Measurements from ENCODE around the gene NTMT2. TPM values are rescaled to one million over a fixed set of nuclear protein-coding genes. Genes with fewer than 3 reads are reported as not detected.

NTMT2 gene
- polyA plus RNA-seq, 1 donor (not counting 4 experiments of a cell fraction or from before 2014, with no cell fraction given): not detected

GRCh38 chr1:170194451-170194850 lies 48.7 kb downstream of the NTMT2 start:
- no peaks in the 10 kb centered on the region for H3K36me3 ChIP-seq (ENCODE audit: control insufficient read depth in 2 of 2, extremely low read depth in 1 of 2, insufficient read depth in 2 of 2, low read length in 2 of 2)
- no peak overlapping the region for H3K27ac ChIP-seq (ENCODE audit: control insufficient read depth, insufficient read depth, low read length)
- DNase-seq (ENCODE audit: low read depth, low spot score) (no peak), FAIRE-seq (no peak)
- no peaks in the 10 kb centered on the region for H4K20me1 ChIP-seq (ENCODE audit: control insufficient read depth, extremely low read depth, insufficient read depth, low read length)
- H3K4me3 ChIP-seq (ENCODE audit: control insufficient read depth in 2 of 3, extremely low read depth in 1 of 3, insufficient read depth in 2 of 3, low read depth in 1 of 3, low read length in 3 of 3): no peak overlapping the region
- TF ChIP-seq CTCF (optimal IDR thresholded peaks at IDR 0.05 in 1 of 3, IDR thresholded peaks at IDR 0.05 in 1 of 3, conservative IDR thresholded peaks at IDR 0.05 in 1 of 3; ENCODE audit: extremely low read depth in 1 of 3, insufficient read depth in 2 of 3, low read length in 3 of 3): no peak
- no peak for TF ChIP-seq EZH2 (IDR thresholded peaks at IDR 0.05; ENCODE audit: low read length)
- H3K27me3 ChIP-seq (ENCODE audit: control insufficient read depth, extremely low read depth, insufficient read depth, low read length): no peaks in the 10 kb centered on the region
- dilution Hi-C loops (cut with MboI; ENCODE audit: extremely low pct_ligation_motif_present, low sequenced_read_pairs): no loop called here
- no peaks in the 10 kb centered on the region for H3K79me2 ChIP-seq (ENCODE audit: control insufficient read depth, insufficient read depth, low read length)
- no peaks in the 10 kb centered on the region for H3K9me1 ChIP-seq (ENCODE audit: control insufficient read depth, extremely low read depth, insufficient read depth, low read length)
- H3K9me3 ChIP-seq (ENCODE audit: control insufficient read depth, low read depth, low read length): no peaks in the 10 kb centered on the region
- H3K9ac ChIP-seq (ENCODE audit: control insufficient read depth, extremely low read depth, insufficient read depth, low read length): no peak overlapping the region
- H3K4me2 ChIP-seq (ENCODE audit: control insufficient read depth, extremely low read depth, insufficient read depth, low read depth, low read length): no peak overlapping the region
- H3K4me1 ChIP-seq (ENCODE audit: control insufficient read depth, extremely low read depth, insufficient read depth, low read length): no peaks in the 10 kb centered on the region
- H2AFZ ChIP-seq (ENCODE audit: control insufficient read depth, low read length): no peak overlapping the region

- H3K4me2 ChIP-seq (ENCODE audit: control insufficient read depth, extremely low read depth, insufficient read depth, low read depth, low read length): no peak overlapping the region
- no peaks in the 10 kb centered on the region for H3K36me3 ChIP-seq (ENCODE audit: control insufficient read depth in 2 of 2, extremely low read depth in 1 of 2, insufficient read depth in 2 of 2, low read length in 2 of 2)
- FAIRE-seq (no peak), DNase-seq (ENCODE audit: low read depth, low spot score) (no peak)
- no peaks in the 10 kb centered on the region for H3K4me1 ChIP-seq (ENCODE audit: control insufficient read depth, extremely low read depth, insufficient read depth, low read length)
- no peak overlapping the region for H3K4me3 ChIP-seq (ENCODE audit: control insufficient read depth in 2 of 3, extremely low read depth in 1 of 3, insufficient read depth in 2 of 3, low read depth in 1 of 3, low read length in 3 of 3)
- no peaks in the 10 kb centered on the region for H3K9me1 ChIP-seq (ENCODE audit: control insufficient read depth, extremely low read depth, insufficient read depth, low read length)
- no peaks in the 10 kb centered on the region for H4K20me1 ChIP-seq (ENCODE audit: control insufficient read depth, extremely low read depth, insufficient read depth, low read length)
- no peak for TF ChIP-seq CTCF (optimal IDR thresholded peaks at IDR 0.05 in 1 of 3, IDR thresholded peaks at IDR 0.05 in 1 of 3, conservative IDR thresholded peaks at IDR 0.05 in 1 of 3; ENCODE audit: extremely low read depth in 1 of 3, insufficient read depth in 2 of 3, low read length in 3 of 3)
- TF ChIP-seq EZH2 (IDR thresholded peaks at IDR 0.05; ENCODE audit: low read length): no peak
- no peak overlapping the region for H2AFZ ChIP-seq (ENCODE audit: control insufficient read depth, low read length)
- H3K9me3 ChIP-seq (ENCODE audit: control insufficient read depth, low read depth, low read length): no peaks in the 10 kb centered on the region
- H3K9ac ChIP-seq (ENCODE audit: control insufficient read depth, extremely low read depth, insufficient read depth, low read length): no peak overlapping the region
- no peaks in the 10 kb centered on the region for H3K79me2 ChIP-seq (ENCODE audit: control insufficient read depth, insufficient read depth, low read length)
- H3K27me3 ChIP-seq (ENCODE audit: control insufficient read depth, extremely low read depth, insufficient read depth, low read length): no peaks in the 10 kb centered on the region
- H3K27ac ChIP-seq (ENCODE audit: control insufficient read depth, insufficient read depth, low read length): no peak overlapping the region
- dilution Hi-C loops (cut with MboI; ENCODE audit: extremely low pct_ligation_motif_present, low sequenced_read_pairs): no loop called here
These were observed 50.9 kb downstream of the NTMT2 start for GRCh38 chr1:170196490-170197236.
